Upper lobe of left lung (tissue), 4 donors: ENCODE data around the gene PABPN1.

Experiments
- CTCF ChIP-seq, 6 experiments: fragments of 450-650 bp in 4 of 6; fragments of 200-600 bp in 2 of 6; sonication (generic) in 2 of 6; IDR thresholded peaks; one replicate each; pipeline ENCODE4 v1.5.1; 2016 to 2019; ENCODE audit warnings: antibody characterized with exemption in 6 of 6
- POLR2A ChIP-seq, 4 donors: fragments of 450-650 bp; IDR thresholded peaks; one replicate each; pipeline ENCODE4 v1.5.1; 2016 to 2017; ENCODE audit warnings: antibody characterized with exemption in 4 of 4, mild to moderate bottlenecking in 2 of 4
- POLR2AphosphoS5 ChIP-seq, 2 donors: sonication (generic); formaldehyde crosslinking; IDR thresholded peaks; one replicate each; pipeline ENCODE4 v1.5.1; 2017; ENCODE audit warnings: antibody characterized with exemption in 2 of 2

DNA sequence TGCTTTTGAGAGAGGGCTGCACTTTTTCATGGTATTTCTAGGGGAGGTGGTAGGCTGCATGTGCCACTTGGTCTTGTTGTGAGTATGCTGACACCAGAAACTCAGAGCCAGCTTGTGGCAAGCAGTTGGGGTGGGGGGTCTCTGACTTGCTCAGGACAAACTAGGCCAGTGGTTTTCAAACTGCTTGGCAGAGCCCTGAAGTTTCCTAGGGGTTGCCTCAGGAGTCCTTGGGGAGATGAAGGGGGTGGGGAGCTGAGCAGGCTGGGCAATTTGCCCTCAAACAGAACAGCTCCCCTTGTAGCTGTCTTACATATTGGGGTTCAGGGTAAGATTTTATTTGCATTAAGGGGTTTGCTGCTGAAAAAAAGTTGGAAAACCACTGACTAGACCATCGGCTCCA, 10.7 kb upstream of the PABPN1 start:
- TF ChIP-seq POLR2A (IDR thresholded peaks at IDR 0.05) (no peak), POLR2AphosphoS5 (IDR thresholded peaks at IDR 0.05) (no peak), CTCF (IDR thresholded peaks at IDR 0.05) (no peak)
